ENCODE results near the gene ANKRD53.
A peak's percentile ranks its signal among the peaks of the same experiment; 100 is the strongest.
"Not testable (repeated sequence)": the region's sequence is repeated elsewhere in the genome, so short reads cannot be mapped to it uniquely, and the experiment has no call there.

The ANKRD53 gene

GRCh38 chr2:70994009-70994698, 15.7 kb downstream of the ANKRD53 start:
- peak overlapping the region; percentile 50 for H3K27ac ChIP-seq
- TF ChIP-seq CTCF (IDR thresholded peaks at IDR 0.05) (no peak), ZFX (IDR thresholded peaks at IDR 0.05; ENCODE audit: borderline replicate concordance) (no peak)

GRCh38 chr2:70994699-70995425, 16.4 kb downstream of the ANKRD53 start, which contains the start of gene TEX261:
TSS of gene TEX261 (minus strand) at chr2:70994873. CDS start at chr2:70994757, 116 bp downstream.
- H3K27ac ChIP-seq: peak within 1 kb of the TSS; percentile 50
- TF ChIP-seq CTCF (IDR thresholded peaks at IDR 0.05) (peak; percentile 95), ZFX (IDR thresholded peaks at IDR 0.05; ENCODE audit: borderline replicate concordance) (no peak)

GRCh38 chr2:70995426-70995729, 16.9 kb downstream of the ANKRD53 start:
- H3K27ac ChIP-seq: no peak overlapping the region
- no peak for TF ChIP-seq ZFX (IDR thresholded peaks at IDR 0.05; ENCODE audit: borderline replicate concordance)

- H3K27ac ChIP-seq: not testable (repeated sequence)
Observed at GRCh38 chr2:70998885-70999284, 20.5 kb downstream of the ANKRD53 start.

DNA sequence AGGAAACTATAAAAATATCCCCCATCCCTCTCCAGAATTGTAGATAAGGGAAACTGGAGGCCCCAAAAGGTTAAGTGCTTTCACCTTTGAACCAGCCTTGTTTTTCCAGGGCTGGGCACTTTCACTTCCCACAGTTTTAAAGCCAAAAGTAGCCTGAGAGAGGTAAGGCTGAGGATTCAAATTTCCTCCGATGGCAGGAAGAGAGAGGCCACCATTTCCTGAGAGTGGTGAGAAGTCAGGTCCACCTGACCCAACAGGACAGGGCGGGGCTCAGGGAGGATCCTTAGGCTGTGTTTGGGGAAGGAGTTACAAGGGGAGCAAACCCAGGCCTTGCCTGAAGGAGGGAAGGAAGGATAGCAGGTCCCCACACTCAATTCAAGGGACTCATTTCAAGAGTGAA, 20.9 kb downstream of the ANKRD53 start:
- no peak for TF ChIP-seq CTCF (IDR thresholded peaks at IDR 0.05)
- no peak for TF ChIP-seq ZFX (IDR thresholded peaks at IDR 0.05; ENCODE audit: borderline replicate concordance)
- H3K27ac ChIP-seq: no peak overlapping the region

DNA sequence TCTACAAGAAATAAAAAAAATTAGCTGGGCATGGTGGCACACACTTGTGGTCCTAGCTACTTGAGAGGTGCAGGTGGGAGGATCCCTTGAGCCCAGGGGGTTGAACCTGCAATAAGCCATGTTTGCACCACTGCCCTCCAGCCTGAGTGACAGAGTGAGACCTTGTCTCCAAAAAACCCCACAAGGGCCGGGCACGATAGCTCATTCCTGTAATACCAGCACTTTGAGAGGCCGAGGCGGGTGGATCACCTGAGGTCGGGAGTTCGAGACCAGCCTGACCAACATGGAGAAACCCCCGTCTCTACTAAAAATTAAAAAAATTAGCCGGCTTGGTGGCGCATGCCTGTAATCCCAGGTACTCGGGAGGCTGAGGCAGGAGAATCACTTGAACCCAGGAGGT, 21.5 kb downstream of the ANKRD53 start:
- H3K27ac ChIP-seq: not testable (repeated sequence)

DNA sequence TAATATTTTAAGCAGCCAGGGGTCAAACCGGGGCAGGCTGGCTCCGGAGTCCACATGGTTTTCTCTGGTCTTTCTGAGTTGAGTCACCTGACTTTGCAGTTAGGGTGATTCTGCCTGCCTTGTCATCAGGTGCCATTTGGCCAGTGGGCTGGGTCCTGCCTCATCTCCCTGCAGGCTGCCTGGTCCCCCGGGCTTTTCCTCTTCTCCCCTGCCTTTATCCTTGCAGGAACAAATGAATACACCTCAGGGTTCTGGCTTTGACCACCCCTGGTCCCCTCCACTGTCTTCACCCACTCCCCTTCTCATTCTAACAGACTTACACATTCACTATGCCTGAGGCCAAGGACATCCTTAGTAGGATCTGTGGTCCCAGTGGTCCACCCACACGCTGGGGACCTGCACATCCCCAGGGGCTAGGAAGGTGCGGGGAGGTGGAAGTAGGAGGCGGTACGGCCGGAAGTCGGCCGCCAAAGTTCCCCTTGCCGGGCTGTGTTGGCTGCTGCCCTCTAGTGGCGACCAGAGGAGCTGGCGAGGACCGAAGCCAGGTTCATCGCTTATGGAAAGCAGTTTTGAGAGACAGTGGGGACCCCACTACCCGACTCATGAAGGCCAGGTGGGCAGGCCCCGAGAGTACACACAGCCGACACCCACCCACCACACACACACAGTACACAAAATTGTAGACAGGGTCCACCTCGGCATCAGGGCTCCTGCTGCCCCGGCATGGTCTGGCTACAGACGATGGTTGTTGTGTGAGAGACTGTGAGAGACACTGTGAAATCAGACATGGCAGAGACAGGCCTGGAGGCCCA, 22.6 kb downstream of the ANKRD53 start:
- TF ChIP-seq ZFX (IDR thresholded peaks at IDR 0.05; ENCODE audit: borderline replicate concordance) (no peak), CTCF (IDR thresholded peaks at IDR 0.05) (peak; percentile 98)
- H3K27ac ChIP-seq: no peak overlapping the region

DNA sequence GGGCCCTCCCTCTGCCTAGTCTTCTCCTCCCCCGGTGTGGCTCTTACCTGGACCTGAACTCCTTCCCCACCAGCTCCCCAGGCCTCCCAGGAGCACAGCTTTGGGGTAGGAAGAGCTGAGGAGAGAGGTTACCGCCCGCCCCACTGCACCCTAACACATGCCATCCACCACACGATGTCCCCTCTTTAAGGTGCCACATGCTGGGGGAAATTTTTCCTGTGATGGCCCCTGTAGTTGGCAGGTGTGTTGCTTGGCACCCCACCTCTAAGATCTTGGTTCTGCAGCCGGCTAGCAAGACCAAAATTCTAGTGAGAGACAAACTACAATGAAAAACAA, 23.1 kb downstream of the ANKRD53 start:
- no peak for TF ChIP-seq CTCF (IDR thresholded peaks at IDR 0.05)
- no peak for TF ChIP-seq ZFX (IDR thresholded peaks at IDR 0.05; ENCODE audit: borderline replicate concordance)
- no peak overlapping the region for H3K27ac ChIP-seq
